A549 (cell line): ENCODE data around the gene LDLRAD4.

ENCODE experiments used
- CTCF ChIP-seq: fragments of >200 bp; sonication (Bioruptor Twin); formaldehyde crosslinking; IDR thresholded peaks from 3 replicates; pipeline ENCODE4 v1.5.1; 2016
- EHMT2 ChIP-seq: fragments of 200-600 bp; sonication (generic); IDR thresholded peaks from 2 replicates; pipeline ENCODE4 v1.6.1; 2016; ENCODE audit warnings: antibody characterized with exemption, low read depth, mild to moderate bottlenecking, moderate library complexity
- KDM1A ChIP-seq: fragments of 200-600 bp; sonication (generic); IDR thresholded peaks from 2 replicates; pipeline ENCODE4 v1.6.1; 2016; ENCODE audit warnings: low read depth, mild to moderate bottlenecking
- NFE2L2 ChIP-seq: fragments of 150-350 bp; conservative IDR thresholded peaks from 2 replicates; pipeline ENCODE4 v1.6.1; 2014; ENCODE audit warnings: low read length
- NR3C1 ChIP-seq: fragments of >200 bp; sonication (Bioruptor Twin); formaldehyde crosslinking; IDR thresholded peaks from 3 replicates; pipeline ENCODE4 v1.6.1; 2017
- POLR2A ChIP-seq: IDR thresholded peaks from 2 replicates; pipeline ENCODE4 v1.6.1; 2012; ENCODE audit warnings: mild to moderate bottlenecking, low read length

GRCh38 chr18:13599031-13599430 is 380.5 kb downstream of the LDLRAD4 start:
- TF ChIP-seq POLR2A: no peak
- TF ChIP-seq CTCF: no peak
- no peak for TF ChIP-seq NFE2L2
- TF ChIP-seq KDM1A: no peak
- no peak for TF ChIP-seq NR3C1
- TF ChIP-seq EHMT2: no peak
